Right lobe of liver (tissue), 6 donors: ENCODE measurements around the gene RBM14. TPM values are rescaled to one million over a fixed set of nuclear protein-coding genes. Genes with fewer than 3 reads are reported as not detected.

Source experiments
- ATAC-seq, 4 donors: fragments of 200-7000 bp; cut with Tn5 transposase; one replicate each; pipeline ENCODE4 v1.9.1; 2020; ENCODE audit warnings: mild to moderate bottlenecking in 4 of 4, moderate library complexity in 4 of 4
- DNase-seq, 3 donors: peaks; one replicate each; pipeline ENCODE4 v3.0.0-alpha.2; 2020
- H3K27ac ChIP-seq, 3 donors: fragments of 200-600 bp; one replicate each; pipeline ENCODE4 v1.8.0; 2022
- H3K27me3 ChIP-seq, 2 donors: fragments of 200-600 bp; one replicate each; pipeline ENCODE4 v1.8.0; 2022
- H3K36me3 ChIP-seq, 4 donors: fragments of 200-600 bp; sonication (generic) in 1 of 4; one replicate each; pipeline versions ENCODE4 v1.5.1 to v1.8.0; 2017 to 2022; ENCODE audit warnings: control low read depth in 1 of 4
- H3K4me1 ChIP-seq, 4 donors: fragments of 200-600 bp; sonication (generic) in 1 of 4; one replicate each; pipeline versions ENCODE4 v1.5.1 to v1.8.0; 2017 to 2022; ENCODE audit warnings: control low read depth in 1 of 4
- H3K4me3 ChIP-seq, 3 donors: fragments of 200-600 bp; one replicate each; pipeline ENCODE4 v1.8.0; 2022
- H3K9me3 ChIP-seq, 4 donors: fragments of 200-600 bp; sonication (generic) in 1 of 4; one replicate each; pipeline versions ENCODE4 v1.5.1 to v1.8.0; 2017 to 2022; ENCODE audit warnings: control low read depth in 1 of 4
- CTCF ChIP-seq, 4 donors: fragments of 200-600 bp in 3 of 4; fragments of 450-650 bp in 1 of 4; IDR thresholded peaks; one replicate each; pipeline versions ENCODE4 v1.5.1 to v1.8.0; 2016 to 2022; ENCODE audit warnings: antibody characterized with exemption in 4 of 4, mild to moderate bottlenecking in 2 of 4
- POLR2A ChIP-seq: fragments of 450-650 bp; IDR thresholded peaks from one replicate; pipeline ENCODE4 v1.6.1; 2017; ENCODE audit warnings: antibody characterized with exemption, mild to moderate bottlenecking
- WGBS: methylation state at CpG from one replicate; pipeline ENCODE4 v1.1.6; 2018; ENCODE audit warnings: low coverage, low lambda C conversion rate; ENCODE audit not compliant: insufficient coverage; ENCODE audit errors: missing lambda C conversion rate; 5-methylcytosine and 5-hydroxymethylcytosine counted together
- intact Hi-C, 2 donors: fragments of 100-400 bp; cut with DNase I; formaldehyde crosslinking; loops; one replicate each; pipeline versions ENCODE4 v1.11.2 to v1.14.1; 2022
- small RNA-seq, 2 experiments: library from RNA; depleted of rRNA; stranded (forward); fragments of <200 nt; gene quantifications; one replicate each; pipeline ENCODE3, GENCODE V24; 2016
- total RNA-seq, 6 experiments: library from RNA; depleted of rRNA in 2 of 6; stranded (reverse); fragments of >200 nt in 2 of 6; fragmentation: NEBNext Ultra II Directional in 3 of 6; extraction: Animal tissue kit (Norgen Biotek cat#: 25700) in 3 of 6; gene quantifications; one replicate each; pipeline versions ENCODE4 v1.1.0 to v1.2.4, GENCODE V29; 2016 to 2023
- donor health status: DM: no; HTN: yes; CAD: no.
- donor health status: DM: no; HTN: no; CAD: no.
- donor health status: DM: no; HTN: no; CAD: no.
- donor health status: DM: no; HTN: yes; CAD: no.
- donor health status: DM: no; HTN: yes; CAD: no.

RBM14 gene
- total RNA-seq, 6 experiments from 2014 or later = 25.1 to 63.7 (median 27.4) TPM

GRCh38 chr11:66674964-66675602 lies 58.7 kb downstream of the RBM14 start:
- DNase-seq = no peak
- no peak for ATAC-seq
- Histone ChIP-seq H3K4me1 (peaks cover 0 to 23% (median 3%) of the 10 kb centered on the region in 4 donors), H3K9me3 (no peaks in the 10 kb centered on the region), H3K4me3 (no peak overlapping the region), H3K27me3 (no peaks in the 10 kb centered on the region), H3K36me3 (no peaks in the 10 kb centered on the region), H3K27ac (no peak overlapping the region)
- intact Hi-C loops = loop anchor here (5.0 kb wide), 2 partner anchors 83 to 98 kb away; partner anchors contain the start of genes CCDC87 (in 1 of the 2) and CCS (in 1 of the 2)
- no peak for TF ChIP-seq POLR2A
- TF ChIP-seq CTCF (IDR thresholded peaks at IDR 0.05) = no peak
- WGBS = 85% methylated on average over 2 of the region's 2 CpGs

- no peaks in the 10 kb centered on the region for H3K27me3 ChIP-seq
- TF ChIP-seq CTCF (IDR thresholded peaks at IDR 0.05) = no peak
- no peak for TF ChIP-seq POLR2A
- H3K36me3 ChIP-seq = no peaks in the 10 kb centered on the region
- no peaks in the 10 kb centered on the region for H3K9me3 ChIP-seq
- DNase-seq = no peak
- intact Hi-C loops = loop anchor here (5.0 kb wide), 2 partner anchors 84 to 99 kb away; partner anchors contain the start of genes CCDC87 (in 1 of the 2) and CCS (in 1 of the 2)
- H3K27ac ChIP-seq = no peak overlapping the region
- peaks cover 0 to 23% (median 3%) of the 10 kb centered on the region in 4 donors for H3K4me1 ChIP-seq
- 74% methylated on average over 15 of the region's 16 CpGs for WGBS
- no peak for ATAC-seq
- peak overlapping the region in 1 of 3 donors; percentile 72 for H3K4me3 ChIP-seq
Measured at GRCh38 chr11:66676282-66676919, 60.0 kb downstream of the RBM14 start.

Small RNA genes within 50 kb of the gene (small RNA-seq; reads per million reads assigned to genes)
- gene RNU4-39P = 0 reads per million in 2 experiments

Other genes with a start within 250 kb of the RBM14 start
- 1 to 10 TPM in 4 of 6 experiments, under 1 TPM in 2; 0.35 to 2.2 (median 1.1) TPM for gene SLC29A2, start 244.9 kb upstream of the RBM14 start, total RNA-seq
- not detected for gene NPAS4, start 195.6 kb upstream of the RBM14 start, total RNA-seq
- gene MRPL11, start 177.8 kb upstream of the RBM14 start, total RNA-seq = 10 to 100 TPM; 17.6 to 34.1 (median 28.6) TPM
- gene PELI3, start 149.7 kb upstream of the RBM14 start, total RNA-seq = 1 to 10 TPM; 2.0 to 5.3 (median 3.2) TPM
- 10 to 100 TPM; 18.0 to 25.6 (median 22.0) TPM for gene DPP3, start 136.2 kb upstream of the RBM14 start, total RNA-seq
- gene BBS1, start 106.0 kb upstream of the RBM14 start, total RNA-seq = 10 to 100 TPM in 4 of 6 experiments, 1 to 10 TPM in 2; 6.2 to 18.1 (median 11.2) TPM
- 10 to 100 TPM in 1 of 6 experiments, 1 to 10 TPM in 5; 3.6 to 15.5 (median 5.8) TPM for gene ZDHHC24, start 70.6 kb upstream of the RBM14 start, total RNA-seq
- gene ACTN3, start 69.7 kb upstream of the RBM14 start, total RNA-seq = not detected
- gene CTSF, start 48.0 kb upstream of the RBM14 start, total RNA-seq = 10 to 100 TPM; 35.3 to 54.4 (median 44.7) TPM
- gene CCDC87, start 23.6 kb upstream of the RBM14 start, total RNA-seq = under 1 TPM in 5 of 6 experiments, not detected in 1; 0.07 to 0.37 (median 0.12) TPM
- gene CCS, start 23.4 kb upstream of the RBM14 start, total RNA-seq = 10 to 100 TPM; 22.6 to 54.2 (median 34.3) TPM
- gene RBM4, start 22.1 kb downstream of the RBM14 start, total RNA-seq = 10 to 100 TPM; 40.3 to 57.0 (median 48.4) TPM
- gene RBM4B, start 61.3 kb downstream of the RBM14 start, total RNA-seq = 1 to 10 TPM; 3.6 to 9.4 (median 6.9) TPM
- gene SPTBN2, start 112.6 kb downstream of the RBM14 start, total RNA-seq = 10 to 100 TPM; 20.7 to 67.1 (median 50.7) TPM
- 1 to 10 TPM; 3.1 to 7.7 (median 4.5) TPM for gene RCE1, start 226.8 kb downstream of the RBM14 start, total RNA-seq
- 1 to 10 TPM in 3 of 6 experiments, under 1 TPM in 3; 0.48 to 4.7 (median 1.1) TPM for gene LRFN4, start 240.4 kb downstream of the RBM14 start, total RNA-seq